A549 (cell line): Measurements from ENCODE around the gene PPCS. TPM values are rescaled to one million over a fixed set of nuclear protein-coding genes. Genes with fewer than 3 reads are reported as not detected.

ENCODE experiments used
- ATAC-seq, 2 experiments: fragments of 200-7000 bp in 1 of 2; fragments of >200 bp in 1 of 2; cut with Nextera tagmentation in 1 of 2; cut with Tn5 transposase in 1 of 2; 3 replicates each; pipeline versions ENCODE4 v1.8.0 to v1.9.1; 2018 to 2020; ENCODE audit warnings: mild to moderate bottlenecking in 1 of 2, moderate library complexity in 1 of 2
- CTCF ChIA-PET: fragments of 300-600 bp; sonication (Branson Sonifier 250); formaldehyde crosslinking; extraction: SDS; loops from one replicate; lab custom pipeline; 2021; ENCODE audit warnings: antibody characterized with exemption, inconsistent platforms; lab: Yijun Ruan, JAX
- POLR2A ChIA-PET: fragments of 350-600 bp; formaldehyde crosslinking; extraction: SDS; loops from one replicate; lab custom pipeline; 2021; ENCODE audit warnings: antibody characterized with exemption, inconsistent platforms; lab: Yijun Ruan, JAX
- DNase-seq, 2 experiments: peaks; one replicate each; pipeline versions ENCODE4 v3.0.0 to v3.0.0-alpha.2; 2011 to 2016; ENCODE audit warnings: low read depth in 1 of 2, low spot score in 1 of 2
- FAIRE-seq: peaks from 2 replicates; lab custom pipeline; 2011; peaks lifted over from hg19 to GRCh38; lab: Jason Lieb, UNC
- H3K27ac ChIP-seq, 2 experiments: fragments of >200 bp; sonication (Bioruptor Twin); formaldehyde crosslinking; 3 replicates each; pipeline ENCODE4 v1.5.1; 2016 to 2017
- H3K4me1 ChIP-seq: fragments of >200 bp; sonication (Bioruptor Twin); formaldehyde crosslinking; 3 replicates; pipeline ENCODE4 v1.6.1; 2016
- H3K4me2 ChIP-seq: fragments of >200 bp; sonication (Bioruptor Twin); formaldehyde crosslinking; 3 replicates; pipeline ENCODE4 v1.6.1; 2016
- H3K4me3 ChIP-seq: fragments of >200 bp; sonication (Bioruptor Twin); formaldehyde crosslinking; 3 replicates; pipeline ENCODE4 v1.5.1; 2016
- H3K9me3 ChIP-seq: fragments of >200 bp; sonication (Bioruptor Twin); formaldehyde crosslinking; 3 replicates; pipeline ENCODE4 v1.6.1; 2016
- CBX8 ChIP-seq: fragments of 200-600 bp; sonication (generic); IDR thresholded peaks from 2 replicates; pipeline ENCODE4 v1.6.1; 2016
- CEBPB ChIP-seq, 2 experiments: fragments of >200 bp in 1 of 2; sonication (Bioruptor Twin) in 1 of 2; formaldehyde crosslinking in 1 of 2; IDR thresholded peaks; 2 replicates each; pipeline ENCODE4 v1.6.1; 2012 to 2016
- CHD2 ChIP-seq: fragments of 150-350 bp; IDR thresholded peaks from 2 replicates; pipeline ENCODE4 v1.6.1; 2014; ENCODE audit warnings: low read length; ENCODE audit not compliant: partially characterized antibody
- EHMT2 ChIP-seq: fragments of 200-600 bp; sonication (generic); IDR thresholded peaks from 2 replicates; pipeline ENCODE4 v1.6.1; 2016; ENCODE audit warnings: antibody characterized with exemption, low read depth, mild to moderate bottlenecking, moderate library complexity
- EP300 ChIP-seq, 2 experiments: fragments of >200 bp; sonication (Bioruptor Twin); formaldehyde crosslinking; IDR thresholded peaks; 2 replicates in 1 of 2; 3 replicates in 1 of 2; pipeline ENCODE4 v1.6.1; 2016 to 2017
- FOSB ChIP-seq: fragments of 250-450 bp; sonication (Bioruptor Pico); IDR thresholded peaks from 2 replicates; pipeline ENCODE4 v1.5.0; 2020; ENCODE audit warnings: mild to moderate bottlenecking, moderate library complexity
- GATA3 ChIP-seq: IDR thresholded peaks from 2 replicates; pipeline ENCODE4 v1.6.1; 2012; ENCODE audit warnings: borderline replicate concordance
- HDAC2 ChIP-seq: fragments of 200-600 bp; sonication (generic); IDR thresholded peaks from 2 replicates; pipeline ENCODE4 v1.6.1; 2016
- HES2 ChIP-seq: fragments of >200 bp; sonication (Bioruptor Twin); formaldehyde crosslinking; IDR thresholded peaks from 2 replicates; pipeline ENCODE4 v1.6.1; 2016
- HEYL ChIP-seq: fragments of 250-450 bp; sonication (Bioruptor Pico); IDR thresholded peaks from 2 replicates; pipeline ENCODE4 v1.8.0; 2021; ENCODE audit warnings: mild to moderate bottlenecking, moderate library complexity
- HOXA7 ChIP-seq: fragments of 250-450 bp; sonication (Bioruptor Pico); IDR thresholded peaks from 2 replicates; pipeline ENCODE4 v1.5.0; 2020; ENCODE audit warnings: mild to moderate bottlenecking, moderate library complexity
- HOXB13 ChIP-seq: fragments of 250-450 bp; sonication (Bioruptor Pico); IDR thresholded peaks from 2 replicates; pipeline ENCODE4 v1.5.0; 2020; ENCODE audit warnings: low read depth, mild to moderate bottlenecking, moderate library complexity
- HOXB5 ChIP-seq: fragments of 250-450 bp; sonication (Bioruptor Pico); IDR thresholded peaks from 2 replicates; pipeline ENCODE4 v1.5.0; 2020; ENCODE audit warnings: mild to moderate bottlenecking, moderate library complexity
- MAFK ChIP-seq: fragments of 450-650 bp; IDR thresholded peaks from 2 replicates; pipeline ENCODE4 v1.6.1; 2014; ENCODE audit not compliant: partially characterized antibody
- MAX ChIP-seq: IDR thresholded peaks from 2 replicates; pipeline ENCODE4 v1.6.1; 2012
- MAZ ChIP-seq: fragments of 150-350 bp; IDR thresholded peaks from 2 replicates; pipeline ENCODE4 v1.6.1; 2014; ENCODE audit warnings: antibody characterized with exemption, low read depth, low read length, borderline replicate concordance
- NFE2L2 ChIP-seq: fragments of 150-350 bp; conservative IDR thresholded peaks from 2 replicates; pipeline ENCODE4 v1.6.1; 2014; ENCODE audit warnings: low read length
- PBX3 ChIP-seq: IDR thresholded peaks from 2 replicates; pipeline ENCODE4 v1.6.1; 2012
- POLR2A ChIP-seq: IDR thresholded peaks from 2 replicates; pipeline ENCODE4 v1.6.1; 2012; ENCODE audit warnings: mild to moderate bottlenecking, low read length
- POLR2AphosphoS2 ChIP-seq: conservative IDR thresholded peaks from 2 replicates; pipeline ENCODE4 v1.6.1; 2012; ENCODE audit warnings: low read length, improper control_type of control experiment, inconsistent platforms
- RFX5 ChIP-seq: fragments of 450-650 bp; IDR thresholded peaks from 2 replicates; pipeline ENCODE4 v1.7.1; 2014; ENCODE audit warnings: antibody characterized with exemption, mild to moderate bottlenecking, moderate library complexity
- RNF2 ChIP-seq: fragments of 200-600 bp; sonication (generic); IDR thresholded peaks from 2 replicates; pipeline ENCODE4 v1.6.1; 2016; ENCODE audit warnings: low read depth, mild to moderate bottlenecking, antibody characterized with exemption, moderate library complexity, borderline replicate concordance
- TP53 ChIP-seq: fragments of 250-450 bp; sonication (Bioruptor Pico); IDR thresholded peaks from 2 replicates; pipeline ENCODE4 v1.5.0; 2021; ENCODE audit warnings: mild to moderate bottlenecking, moderate library complexity
- USF2 ChIP-seq: fragments of 450-650 bp; IDR thresholded peaks from 2 replicates; pipeline ENCODE4 v1.6.1; 2014; ENCODE audit warnings: antibody characterized with exemption
- ZNF302 ChIP-seq: fragments of 250-450 bp; sonication (Bioruptor Pico); IDR thresholded peaks from 2 replicates; pipeline ENCODE4 v1.9.0; 2021; ENCODE audit warnings: inconsistent platforms, mild to moderate bottlenecking, moderate library complexity
- WGBS: methylation state at CpG from one replicate; pipeline ENCODE4 v1.1.6; 2017; ENCODE audit errors: missing lambda C conversion rate; 5-methylcytosine and 5-hydroxymethylcytosine counted together
- polyA plus RNA-seq, 4 experiments: library from polyadenylated mRNA; depleted of rRNA in 3 of 4; stranded (reverse); fragments of >200 nt; fragmentation: RNase III in 1 of 4; extraction: RNeasy Plus Mini Kit Qiagen cat#74134 plus additional on column Dnase treatment in 1 of 4; gene quantifications; 2 replicates in 3 of 4; 3 replicates in 1 of 4; pipeline ENCODE4 v1.2.3, GENCODE V29; 2011 to 2017

PPCS gene
- polyA plus RNA-seq, 2 of the 4 experiments (the other 2 are of a cell fraction): 30.2 to 51.8 TPM

GRCh38 chr1:42420911-42421585, 35.3 kb upstream of the PPCS start:
- Histone ChIP-seq H3K27ac (no peak overlapping the region), H3K4me1 (no peaks in the 10 kb centered on the region), H3K9me3 (no peaks in the 10 kb centered on the region), H3K4me2 (no peak overlapping the region), H3K4me3 (no peak overlapping the region)
- CTCF ChIA-PET: interaction anchor here (0.8 kb wide), 1 partner anchor 12 kb away, joined by 3 read pairs; no protein-coding TSS in a partner anchor
- FAIRE-seq (no peak), DNase-seq (no peak), ATAC-seq (no peak)
- POLR2A ChIA-PET: no interaction called here
- TF ChIP-seq HES2: no peak
- TF ChIP-seq POLR2AphosphoS2: no peak
- TF ChIP-seq NFE2L2: no peak
- TF ChIP-seq CBX8: no peak
- no peak for TF ChIP-seq RNF2
- no peak for TF ChIP-seq ZNF302 (CRISPR knock-in tag)
- TF ChIP-seq HOXA7 (CRISPR knock-in tag): no peak
- TF ChIP-seq FOSB (CRISPR knock-in tag): no peak
- 80% methylated on average over 9 of the region's 10 CpGs for WGBS

GRCh38 chr1:42422737-42423136, 33.6 kb upstream of the PPCS start:
- DNase-seq: no peak
- no peak overlapping the region for H3K4me2 ChIP-seq
- CTCF ChIA-PET: no interaction called here
- POLR2A ChIA-PET: no interaction called here
- TF ChIP-seq FOSB (CRISPR knock-in tag) (no peak), NFE2L2 (no peak), GATA3 (no peak), HOXB13 (no peak)
- TF ChIP-seq, all 56 proteins: peak for 0
- FAIRE-seq: no peak
- H3K27ac ChIP-seq: no peak overlapping the region
- no peak for ATAC-seq
- H3K4me3 ChIP-seq: no peak overlapping the region
- 90% methylated on average over 9 of the region's 9 CpGs for WGBS
- H3K4me1 ChIP-seq: no peaks in the 10 kb centered on the region
- H3K9me3 ChIP-seq: no peaks in the 10 kb centered on the region

GRCh38 chr1:42423681-42424080, 32.7 kb upstream of the PPCS start:
- no peaks in the 10 kb centered on the region for H3K4me1 ChIP-seq
- FAIRE-seq: no peak
- TF ChIP-seq CEBPB (IDR thresholded peaks at IDR 0.05): no peak
- no peak for TF ChIP-seq EP300 (IDR thresholded peaks at IDR 0.05)
- TF ChIP-seq HDAC2: no peak
- TF ChIP-seq MAX: no peak
- no peak for TF ChIP-seq USF2
- no peak for TF ChIP-seq CHD2
- no peak for TF ChIP-seq HES2
- TF ChIP-seq PBX3: no peak
- TF ChIP-seq HOXB5 (CRISPR knock-in tag): no peak
- no peak for TF ChIP-seq MAZ
- TF ChIP-seq HEYL: no peak
- TF ChIP-seq RFX5: no peak
- no peak for TF ChIP-seq TP53 (CRISPR knock-in tag)
- TF ChIP-seq RNF2: no peak
- TF ChIP-seq MAFK: no peak
- no peak for TF ChIP-seq POLR2A
- no peak for TF ChIP-seq EHMT2
- TF ChIP-seq, all 56 proteins: peak for 0
- ChIA-PET CTCF (no interaction called here), POLR2A (no interaction called here)
- 74% methylated on average over 3 of the region's 3 CpGs for WGBS
- ATAC-seq: no peak
- no peaks in the 10 kb centered on the region for H3K9me3 ChIP-seq
- no peak overlapping the region for H3K27ac ChIP-seq
- no peak for DNase-seq
- no peak overlapping the region for H3K4me2 ChIP-seq
- H3K4me3 ChIP-seq: no peak overlapping the region
